T-helper 22 cell (primary cell): ENCODE data around the gene CRB2.

ENCODE experiments used
- DNase-seq: peaks from one replicate; pipeline ENCODE4 v3.0.0-alpha.2; 2020; ENCODE audit warnings: low read depth

The CRB2 gene

DNA sequence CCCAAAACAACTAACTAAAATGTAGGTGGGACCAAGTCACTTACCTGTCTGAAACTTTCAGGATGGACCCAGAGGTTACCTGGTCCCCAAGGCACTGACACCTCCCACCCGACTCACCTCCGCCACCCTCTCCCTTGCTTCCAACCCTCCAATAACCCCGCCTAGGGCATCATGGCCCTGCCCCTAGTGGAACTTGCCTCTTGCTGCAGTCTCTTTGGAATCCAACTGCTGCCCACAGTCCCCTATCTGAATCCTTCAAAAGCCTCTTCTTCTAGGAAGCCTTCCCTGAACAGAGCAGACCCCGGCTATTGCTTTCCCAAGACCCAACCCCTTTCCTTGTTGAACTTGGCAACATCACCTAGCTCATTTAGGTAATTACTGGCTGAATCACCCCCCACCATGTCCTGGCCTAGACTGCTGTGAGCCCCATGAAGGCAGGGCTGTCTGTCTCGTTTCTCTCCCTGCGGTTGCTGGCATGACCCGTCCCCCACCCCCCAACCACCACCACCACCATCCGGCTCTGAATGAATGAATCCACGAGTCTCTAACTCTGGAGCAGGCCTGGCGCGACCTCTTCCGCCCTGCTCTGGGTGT, 9.4 kb downstream of the CRB2 start:
- DNase-seq, result no peak

GRCh38 chr9:123365881-123366528, 10.0 kb downstream of the CRB2 start:
- no peak for DNase-seq

- no peak for DNase-seq
Measured at GRCh38 chr9:123368023-123368422, 12.0 kb downstream of the CRB2 start.

DNA sequence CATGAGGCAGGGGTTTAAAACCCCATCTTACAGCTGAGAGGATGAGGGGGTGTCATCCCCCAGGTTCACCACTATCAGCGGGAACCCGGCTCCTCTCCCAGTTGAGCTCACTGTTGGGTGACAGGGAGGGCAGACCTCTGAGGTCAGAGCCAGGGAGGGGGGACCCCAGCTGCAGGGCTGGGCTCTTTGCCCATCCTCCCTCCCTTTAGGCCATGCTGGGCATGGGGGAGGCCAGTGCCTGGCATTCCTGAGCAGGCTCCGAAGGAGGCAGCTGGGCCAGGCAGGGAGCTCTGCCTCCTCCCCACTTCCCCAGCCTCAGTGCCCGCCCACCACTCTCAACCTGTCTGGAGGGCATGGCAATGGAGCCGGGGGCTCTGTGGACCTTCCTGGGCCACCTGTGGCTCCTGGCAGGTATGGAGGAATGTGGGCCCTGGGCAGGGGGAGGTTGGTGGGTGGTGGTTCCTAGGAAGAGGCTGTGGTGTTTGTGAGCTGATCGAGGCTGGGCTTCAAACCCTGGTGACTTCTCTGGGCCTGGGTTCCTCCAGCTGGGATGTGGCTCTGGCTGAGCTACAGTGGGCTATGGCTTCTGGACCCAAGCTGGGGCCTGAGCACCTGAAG, 12.6 kb downstream of the CRB2 start:
- no peak for DNase-seq

- no peak for DNase-seq
Measured at GRCh38 chr9:123369296-123369695, 13.3 kb downstream of the CRB2 start.

- no peak for DNase-seq
Measured at GRCh38 chr9:123370108-123370507, 14.1 kb downstream of the CRB2 start.

DNA sequence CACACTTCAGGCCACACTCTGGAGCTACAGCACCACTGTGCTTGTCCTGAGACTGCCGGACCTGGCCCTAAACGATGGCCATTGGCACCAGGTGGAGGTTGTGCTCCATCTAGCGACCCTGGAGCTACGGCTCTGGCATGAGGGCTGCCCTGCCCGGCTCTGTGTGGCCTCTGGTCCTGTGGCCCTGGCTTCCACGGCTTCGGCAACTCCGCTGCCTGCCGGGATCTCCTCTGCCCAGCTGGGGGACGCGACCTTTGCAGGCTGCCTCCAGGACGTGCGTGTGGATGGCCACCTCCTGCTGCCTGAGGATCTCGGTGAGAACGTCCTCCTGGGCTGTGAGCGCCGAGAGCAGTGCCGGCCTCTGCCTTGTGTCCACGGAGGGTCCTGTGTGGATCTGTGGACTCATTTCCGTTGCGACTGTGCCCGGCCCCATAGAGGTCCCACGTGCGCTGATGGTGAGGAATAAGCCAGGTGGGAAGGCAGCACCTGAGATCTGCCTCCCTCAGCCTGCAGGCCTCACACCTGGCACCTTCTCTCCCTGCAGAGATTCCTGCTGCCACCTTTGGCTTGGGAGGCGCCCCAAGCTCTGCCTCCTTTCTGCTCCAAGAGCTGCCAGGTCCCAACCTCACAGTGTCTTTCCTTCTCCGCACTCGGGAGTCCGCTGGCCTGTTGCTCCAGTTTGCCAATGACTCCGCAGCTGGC, 14.7 kb downstream of the CRB2 start:
- DNase-seq, result no peak

- no peak for DNase-seq
Measured at GRCh38 chr9:123371228-123371584, 15.2 kb downstream of the CRB2 start.

- DNase-seq, result no peak
Measured at GRCh38 chr9:123371805-123372590, 16.0 kb downstream of the CRB2 start.

DNA sequence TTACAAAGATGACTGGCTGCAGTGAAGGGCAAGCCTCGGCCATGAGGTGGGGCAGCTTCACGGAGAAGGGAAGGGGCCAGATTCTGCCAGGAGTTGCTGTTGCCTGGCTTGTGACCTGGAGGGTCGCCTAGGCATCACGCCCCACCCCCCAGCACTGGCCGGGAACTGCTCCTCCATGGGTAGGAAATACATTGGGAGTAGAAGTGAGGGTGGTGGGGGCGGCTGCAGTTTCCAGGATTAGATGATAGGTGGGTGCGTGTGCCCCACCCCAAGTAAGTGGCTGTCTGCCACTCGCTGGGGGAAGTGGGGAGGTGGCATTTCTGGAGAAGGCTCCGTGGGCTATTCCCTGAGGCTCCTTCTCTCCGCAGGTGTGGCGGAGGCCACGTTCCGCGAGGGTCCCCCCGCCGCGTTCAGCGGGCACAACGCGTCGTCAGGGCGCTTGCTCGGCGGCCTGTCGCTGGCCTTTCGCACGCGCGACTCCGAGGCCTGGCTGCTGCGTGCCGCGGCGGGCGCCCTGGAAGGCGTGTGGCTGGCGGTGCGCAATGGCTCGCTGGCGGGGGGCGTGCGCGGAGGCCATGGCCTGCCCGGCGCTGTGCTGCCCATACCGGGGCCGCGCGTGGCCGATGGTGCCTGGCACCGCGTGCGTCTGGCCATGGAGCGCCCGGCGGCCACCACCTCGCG, 16.9 kb downstream of the CRB2 start:
- no peak for DNase-seq

DNA sequence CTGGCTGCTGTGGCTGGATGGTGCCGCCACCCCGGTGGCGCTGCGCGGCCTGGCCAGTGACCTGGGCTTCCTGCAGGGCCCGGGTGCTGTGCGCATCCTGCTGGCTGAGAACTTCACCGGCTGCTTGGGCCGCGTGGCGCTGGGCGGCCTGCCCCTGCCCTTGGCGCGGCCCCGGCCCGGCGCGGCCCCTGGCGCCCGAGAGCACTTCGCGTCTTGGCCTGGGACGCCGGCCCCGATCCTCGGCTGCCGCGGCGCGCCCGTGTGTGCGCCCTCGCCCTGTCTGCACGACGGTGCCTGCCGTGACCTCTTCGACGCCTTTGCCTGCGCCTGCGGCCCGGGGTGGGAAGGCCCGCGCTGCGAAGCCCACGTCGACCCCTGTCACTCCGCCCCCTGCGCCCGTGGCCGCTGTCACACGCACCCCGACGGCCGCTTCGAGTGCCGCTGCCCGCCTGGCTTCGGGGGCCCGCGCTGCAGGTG, 17.5 kb downstream of the CRB2 start:
- no peak for DNase-seq

- no peak for DNase-seq
Measured at GRCh38 chr9:123373946-123374345, 17.9 kb downstream of the CRB2 start.

DNA sequence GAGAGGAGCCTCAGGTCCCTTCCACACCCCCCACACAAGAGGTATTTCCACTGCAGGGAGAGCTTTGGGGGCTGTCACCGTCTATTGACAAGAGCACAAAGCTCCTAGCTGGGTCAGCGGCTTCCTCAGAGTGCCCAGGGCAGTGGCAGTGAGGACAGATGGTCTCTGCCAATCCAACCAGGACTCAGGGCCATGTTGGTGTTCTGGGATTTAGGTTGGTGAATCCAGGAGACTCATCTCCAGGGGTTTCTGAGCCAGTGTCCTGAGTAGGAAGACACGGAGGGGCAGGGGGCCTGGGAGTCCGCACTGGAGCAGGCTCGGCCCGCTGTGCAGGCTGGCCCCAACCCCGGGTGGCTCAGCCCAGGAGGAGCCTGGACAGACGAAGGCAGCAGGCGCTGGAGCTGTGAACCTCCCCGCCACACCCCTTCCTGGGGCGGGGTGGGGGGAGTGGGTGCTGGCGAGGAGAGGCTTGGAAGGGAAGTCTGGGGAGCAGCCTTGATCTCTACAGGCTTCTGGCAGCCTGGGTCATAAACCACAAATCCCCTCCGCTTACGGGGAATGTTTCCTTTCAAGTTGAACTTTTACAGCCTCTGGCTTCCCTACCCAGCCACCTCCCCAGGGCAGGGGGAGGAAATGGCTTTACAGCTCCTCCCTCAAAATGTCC, 19.6 kb downstream of the CRB2 start:
- DNase-seq, result no peak

GRCh38 chr9:123376218-123377071, 20.4 kb downstream of the CRB2 start:
- no peak for DNase-seq

- no peak for DNase-seq
Measured at GRCh38 chr9:123377211-123377971, 21.4 kb downstream of the CRB2 start.

- DNase-seq, result no peak
Measured at GRCh38 chr9:123378025-123378424, 22.0 kb downstream of the CRB2 start.

- DNase-seq, result no peak
Measured at GRCh38 chr9:123378956-123379660, 23.1 kb downstream of the CRB2 start.

- no peak for DNase-seq
Measured at GRCh38 chr9:123380852-123381705, 25.1 kb downstream of the CRB2 start.
